SK-N-SH (cell line): ENCODE data around the gene NRG3.

Experiments
- CTCF ChIP-seq: fragments of 200-600 bp; sonication (generic); IDR thresholded peaks from 2 replicates; pipeline ENCODE4 v1.6.1; 2017; ENCODE audit warnings: antibody characterized with exemption, mild to moderate bottlenecking, moderate library complexity
- POLR2AphosphoS5 ChIP-seq: IDR thresholded peaks from 2 replicates; pipeline ENCODE4 v1.6.1; 2012; ENCODE audit warnings: low read depth, low read length
- RAD21 ChIP-seq: IDR thresholded peaks from 2 replicates; pipeline ENCODE4 v1.6.1; 2012; ENCODE audit warnings: mild to moderate bottlenecking, low read length
- RFX5 ChIP-seq: IDR thresholded peaks from 2 replicates; pipeline ENCODE4 v1.6.1; 2012; ENCODE audit warnings: mild to moderate bottlenecking, improper control_type of control experiment, low read length
- USF2 ChIP-seq: fragments of 150-350 bp; IDR thresholded peaks from 2 replicates; pipeline ENCODE4 v1.6.1; 2017; ENCODE audit warnings: antibody characterized with exemption, low read length, low read depth, borderline replicate concordance

GRCh38 chr10:82685087-82685486 is 810.1 kb downstream of the NRG3 start:
- no peak for TF ChIP-seq USF2
- no peak for TF ChIP-seq RAD21
- TF ChIP-seq RFX5 = no peak
- TF ChIP-seq POLR2AphosphoS5 = no peak
- no peak for TF ChIP-seq CTCF
